Measurements from ENCODE around the gene PTCH2. TPM values are rescaled to one million over a fixed set of nuclear protein-coding genes. Genes with fewer than 3 reads are reported as not detected.
A peak's percentile ranks its signal among the peaks of the same experiment; 100 is the strongest.

PTCH2 gene
- total and polyA plus RNA-seq, 2 of the 13 experiments (the other 11 are each of a cell fraction or from before 2014, with no cell fraction given): 0.60 to 1.5 TPM

GRCh38 chr1:44775078-44775929 lies 67.7 kb downstream of the PTCH2 start, which contains the start of gene RPS8 (continued):
- TF ChIP-seq ZNF34 (CRISPR knock-in tag; IDR thresholded peaks at IDR 0.05; ENCODE audit: borderline replicate concordance) (no peak), ZBTB38 (CRISPR knock-in tag; IDR thresholded peaks at IDR 0.05) (peak; percentile 77), TBL1XR1 (IDR thresholded peaks at IDR 0.05; ENCODE audit: borderline replicate concordance, low read length, partially characterized antibody) (peak; percentile 51), ARHGAP35 (CRISPR knock-in tag; IDR thresholded peaks at IDR 0.05; ENCODE audit: borderline replicate concordance) (no peak; the same call in none of the 2 replicates), ZBTB4 (CRISPR knock-in tag; IDR thresholded peaks at IDR 0.05; ENCODE audit: borderline replicate concordance) (peak; percentile 74; the same call in 1 of the 2 replicates), SUZ12 (IDR thresholded peaks at IDR 0.05; ENCODE audit: low read depth, low read length) (no peak), ZNF619 (CRISPR knock-in tag; IDR thresholded peaks at IDR 0.05) (peak; percentile 66), SP140L (CRISPR knock-in tag; IDR thresholded peaks at IDR 0.05; ENCODE audit: borderline replicate concordance) (no peak), ZIK1 (CRISPR knock-in tag; IDR thresholded peaks at IDR 0.05; ENCODE audit: borderline replicate concordance, low read depth) (no peak), POGK (CRISPR knock-in tag; conservative IDR thresholded peaks at IDR 0.05) (no peak), YEATS2 (CRISPR knock-in tag; IDR thresholded peaks at IDR 0.05; ENCODE audit: borderline replicate concordance) (peak; percentile 100), FOXM1 (CRISPR knock-in tag; IDR thresholded peaks at IDR 0.05) (peak; percentile 95), GFI1 (CRISPR knock-in tag; IDR thresholded peaks at IDR 0.05; ENCODE audit: borderline replicate concordance) (peak; percentile 78; the same call in 1 of the 2 replicates), ZSCAN29 (CRISPR knock-in tag; conservative IDR thresholded peaks at IDR 0.05) (peak; percentile 70), SYNCRIP (IDR thresholded peaks at IDR 0.05; ENCODE audit: insufficient read depth, low read depth, low read length) (no peak), ZNF121 (CRISPR knock-in tag; IDR thresholded peaks at IDR 0.05) (no peak), STAG1 (CRISPR knock-in tag; IDR thresholded peaks at IDR 0.05) (no peak), GMEB1 (CRISPR knock-in tag; IDR thresholded peaks at IDR 0.05; ENCODE audit: borderline replicate concordance) (peak; percentile 93), KLF15 (CRISPR knock-in tag; IDR thresholded peaks at IDR 0.05; ENCODE audit: borderline replicate concordance) (peak; percentile 44; the same call in 1 of the 2 replicates), SMC3 (IDR thresholded peaks at IDR 0.05; ENCODE audit: low read length) (no peak), ZNF335 (CRISPR knock-in tag; IDR thresholded peaks at IDR 0.05) (peak; percentile 79), TRIM24 (CRISPR knock-in tag; IDR thresholded peaks at IDR 0.05) (no peak), SMAD3 (CRISPR knock-in tag; IDR thresholded peaks at IDR 0.05) (0 out of 2 replicates have a peak, but pooled peaks have one; percentile 40)

All from HepG2 (cell line).